GM18867 (cell line): ENCODE measurements around the gene TEX48.

ENCODE experiments used
- ATAC-seq: cut with Tn5 transposase; IDR thresholded peaks from one replicate; pipeline ENCODE4 v1.9.1; 2021; ENCODE audit warnings: mild to moderate bottlenecking, moderate library complexity; ENCODE audit not compliant: unreplicated experiment

Gene TEX48

DNA sequence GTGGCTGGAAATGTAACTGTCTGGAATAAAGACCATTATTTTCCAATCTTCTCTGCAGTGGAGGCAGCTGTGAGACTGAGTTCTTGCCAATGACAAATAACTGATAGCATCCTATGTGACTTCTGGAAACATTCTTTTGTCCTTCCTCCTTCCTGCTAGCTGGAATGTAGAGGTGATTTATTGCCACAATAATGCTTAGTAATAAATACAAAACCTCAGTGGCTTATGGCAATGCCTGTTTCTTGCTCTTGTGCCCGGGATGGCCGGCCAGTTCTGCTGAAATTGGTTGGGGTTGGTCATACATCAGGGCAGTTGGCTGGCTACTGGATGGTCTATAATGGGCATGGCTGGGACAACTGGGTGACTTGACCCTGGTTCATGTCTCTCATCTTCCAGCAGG, 12.2 kb upstream of the TEX48 start:
- no peak for ATAC-seq

DNA sequence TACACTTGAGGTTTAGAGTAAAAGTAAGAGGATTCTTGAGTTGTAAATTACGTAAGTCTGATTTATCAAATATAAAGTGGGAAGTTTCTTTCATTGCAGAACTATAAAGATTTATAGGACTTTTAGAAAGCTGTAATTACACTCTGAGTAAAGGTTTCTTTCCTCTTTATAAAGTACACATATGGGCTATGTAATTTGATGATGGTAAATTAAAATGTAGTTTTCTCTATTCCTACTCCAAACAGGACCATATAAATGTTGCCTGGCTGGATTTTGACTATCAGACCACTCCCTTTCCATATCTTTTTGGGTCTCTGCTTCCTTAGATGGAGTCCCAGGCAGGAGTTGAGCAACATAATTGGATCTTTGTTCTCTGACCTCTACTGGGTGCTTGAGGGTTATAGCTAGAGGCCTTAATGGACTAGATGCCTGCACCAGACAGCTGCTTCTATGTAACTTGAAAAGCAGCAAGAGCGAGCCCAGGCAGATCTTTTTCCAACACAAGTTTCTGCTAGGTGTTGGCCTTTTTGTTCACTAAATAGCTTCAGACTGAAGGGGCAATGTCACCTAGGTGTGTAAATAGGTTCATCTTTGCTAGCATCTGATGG, 11.4 kb upstream of the TEX48 start:
- ATAC-seq = no peak

GRCh38 chr9:114691956-114692295, 9.9 kb upstream of the TEX48 start:
- no peak for ATAC-seq

GRCh38 chr9:114691046-114691955, 9.3 kb upstream of the TEX48 start:
- peak; percentile 62 for ATAC-seq

GRCh38 chr9:114690308-114690707, 8.3 kb upstream of the TEX48 start:
- no peak for ATAC-seq

DNA sequence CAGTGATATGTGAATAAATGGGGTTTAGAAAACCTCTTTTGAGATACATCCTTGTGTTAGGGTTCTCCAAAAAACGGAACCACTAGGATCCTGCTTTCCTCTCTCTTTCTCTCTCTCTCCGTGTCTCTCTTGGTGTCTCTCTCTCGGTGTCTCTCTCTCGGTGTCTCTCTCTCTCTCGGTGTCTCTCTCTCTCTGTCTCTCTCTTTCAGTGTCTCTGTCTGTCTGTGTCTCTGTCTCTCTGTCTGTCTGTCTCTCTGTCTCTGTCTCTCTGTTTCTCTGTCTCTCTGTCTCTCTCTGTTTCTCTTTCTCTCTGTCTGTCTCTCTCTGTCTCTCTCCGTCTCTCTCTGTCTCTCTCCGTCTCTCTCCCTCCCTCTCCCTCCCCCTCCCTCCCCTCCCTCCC, 7.8 kb upstream of the TEX48 start:
- no peak for ATAC-seq

DNA sequence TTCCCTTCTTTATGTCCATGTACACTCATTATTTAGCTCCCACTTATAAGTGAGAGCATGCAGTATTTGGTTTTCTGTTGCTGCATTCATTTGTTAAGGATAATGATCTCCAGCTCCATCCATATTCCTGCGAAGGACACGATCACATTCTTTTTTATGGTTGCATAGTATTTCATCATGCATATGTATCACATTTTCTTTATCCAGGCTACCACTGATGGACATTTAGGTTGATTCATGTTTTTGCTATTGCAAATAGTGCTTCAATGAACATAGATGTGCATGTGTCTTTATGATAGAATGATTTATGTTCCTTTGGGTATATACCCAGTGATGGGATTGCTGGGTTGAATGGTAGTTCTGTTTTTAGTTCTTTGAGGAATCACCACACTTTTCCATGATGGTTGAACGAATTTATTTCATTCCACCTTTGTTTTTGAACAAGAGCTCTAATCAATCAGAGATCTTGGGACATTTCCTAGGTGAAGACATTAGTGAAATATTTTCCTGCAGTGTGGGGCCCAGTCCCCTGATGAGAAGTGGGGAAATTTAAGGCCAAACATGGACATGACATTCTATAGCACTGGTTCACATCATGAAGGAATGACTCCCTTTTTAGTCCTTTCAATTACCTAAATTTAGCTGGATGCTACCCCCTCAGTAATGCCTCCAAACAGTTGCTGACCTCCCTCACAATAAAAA, 7.1 kb upstream of the TEX48 start:
- ATAC-seq = no peak

- ATAC-seq = no peak
Observed at GRCh38 chr9:114688379-114688778, 6.4 kb upstream of the TEX48 start.

GRCh38 chr9:114687034-114687433, 5.0 kb upstream of the TEX48 start:
- ATAC-seq = no peak

- no peak for ATAC-seq
Observed at GRCh38 chr9:114685951-114686350, 4.0 kb upstream of the TEX48 start.

DNA sequence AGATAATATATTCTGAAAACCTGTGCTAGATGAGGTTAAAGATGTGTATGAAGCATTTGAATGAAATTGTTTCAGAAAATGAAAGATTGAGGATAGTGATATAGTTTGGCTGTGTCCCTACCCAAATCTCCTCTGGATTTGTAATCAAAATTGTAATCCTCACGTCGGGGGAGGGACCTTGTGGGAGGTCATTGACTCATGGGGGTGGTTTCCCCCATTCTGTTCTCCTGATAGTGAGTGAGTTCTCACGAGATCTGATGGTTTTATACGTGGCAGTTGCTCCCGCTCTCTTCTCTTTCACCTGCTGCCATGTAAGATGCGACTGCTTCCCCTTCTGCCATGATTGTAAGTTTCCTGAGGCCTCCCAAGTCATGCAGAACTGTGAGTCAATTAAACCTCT, 2.0 kb upstream of the TEX48 start:
- no peak for ATAC-seq

DNA sequence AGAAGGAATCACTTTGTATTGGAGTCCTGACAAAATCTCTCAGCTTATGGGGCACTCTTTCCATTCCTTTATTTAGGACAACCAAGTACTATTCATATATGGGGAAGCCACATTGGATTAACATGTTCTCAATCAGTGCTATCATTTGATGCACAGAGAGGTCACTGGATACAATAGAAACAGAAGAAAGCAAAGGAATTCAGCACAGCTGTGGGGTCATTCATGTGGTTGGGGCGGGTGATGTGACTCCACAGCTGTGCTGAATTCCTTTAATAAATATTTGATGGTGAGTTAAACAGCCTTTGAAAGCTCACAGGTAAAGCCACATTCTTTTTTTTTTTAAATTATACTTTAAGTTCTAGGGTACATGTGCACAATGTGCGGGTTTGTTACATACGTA, 854 bp upstream of the TEX48 start:
- no peak for ATAC-seq

DNA sequence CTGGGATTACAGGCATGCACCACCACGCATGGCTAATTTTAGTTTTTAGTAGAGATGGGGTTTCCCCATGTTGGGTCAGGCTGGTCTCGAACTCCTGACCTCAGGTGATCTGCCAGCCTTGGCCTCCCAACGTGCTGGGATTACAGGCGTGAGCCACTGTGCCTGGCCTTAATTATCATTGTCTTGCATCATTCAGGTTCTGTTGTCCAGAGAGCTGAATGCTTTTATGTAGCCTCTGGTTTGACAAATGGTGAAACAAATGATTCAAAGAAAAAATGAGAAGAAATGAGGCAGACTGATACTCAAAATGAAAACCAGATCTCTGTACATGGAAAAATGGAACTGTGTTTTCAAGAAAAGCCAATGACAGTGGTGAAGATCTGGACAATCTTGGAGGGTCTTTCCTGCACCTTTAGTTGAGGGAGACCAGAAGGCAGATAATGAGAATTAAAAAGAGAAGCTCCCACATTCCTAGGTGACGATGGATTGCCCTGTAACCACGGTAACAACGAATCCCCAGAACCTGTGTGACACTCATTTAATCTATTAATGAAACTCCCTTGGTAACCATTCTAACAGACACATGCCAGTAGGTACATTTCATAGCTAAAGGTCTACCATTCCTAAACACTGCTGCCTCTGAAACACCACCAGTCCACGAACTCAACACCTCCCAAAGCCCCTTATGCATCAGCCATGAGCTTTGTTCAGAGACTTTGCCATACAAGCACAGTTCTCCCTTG, 1.6 kb downstream of the TEX48 start:
- ATAC-seq = no peak

DNA sequence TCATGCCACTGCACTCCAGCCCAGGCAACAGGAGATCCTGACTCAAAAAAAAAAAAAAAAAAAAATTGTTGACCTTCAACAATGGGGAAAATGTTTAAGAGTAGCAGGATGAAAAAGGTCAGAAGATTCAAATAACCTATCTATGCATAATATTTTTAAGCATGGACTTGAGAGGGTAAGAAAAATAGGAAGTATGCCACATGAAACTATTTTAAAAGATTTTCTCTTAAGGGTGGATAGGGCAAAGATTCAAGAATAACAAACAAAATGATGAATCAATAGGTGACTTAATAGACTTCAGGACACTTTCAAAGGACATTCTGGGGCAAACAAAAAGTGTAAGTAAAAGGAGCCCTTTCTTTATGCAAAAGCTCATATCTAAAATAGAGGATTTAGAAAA, 3.2 kb downstream of the TEX48 start:
- ATAC-seq = no peak

- ATAC-seq = no peak
Observed at GRCh38 chr9:114678130-114678529, 3.9 kb downstream of the TEX48 start.

GRCh38 chr9:114677418-114677817, 4.6 kb downstream of the TEX48 start:
- no peak for ATAC-seq

DNA sequence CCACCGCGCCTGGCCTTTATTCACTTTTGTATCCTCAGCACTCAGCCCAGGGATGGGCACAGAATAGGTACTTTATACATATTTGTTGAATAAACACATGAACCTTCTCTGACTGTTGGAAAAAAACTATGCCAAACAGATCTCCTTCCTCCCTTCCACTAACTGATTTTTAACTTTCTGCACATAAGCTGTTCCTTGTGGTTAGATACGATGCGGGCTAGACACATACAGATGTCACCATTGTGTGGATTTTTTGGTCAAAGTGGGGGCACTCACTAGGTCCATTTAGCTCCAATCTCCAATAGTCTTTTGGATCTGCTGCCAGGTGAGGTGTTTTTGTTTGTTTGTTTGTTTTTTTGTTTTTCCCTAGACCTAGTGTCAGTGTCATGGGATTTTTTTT, 5.1 kb downstream of the TEX48 start:
- no peak for ATAC-seq

DNA sequence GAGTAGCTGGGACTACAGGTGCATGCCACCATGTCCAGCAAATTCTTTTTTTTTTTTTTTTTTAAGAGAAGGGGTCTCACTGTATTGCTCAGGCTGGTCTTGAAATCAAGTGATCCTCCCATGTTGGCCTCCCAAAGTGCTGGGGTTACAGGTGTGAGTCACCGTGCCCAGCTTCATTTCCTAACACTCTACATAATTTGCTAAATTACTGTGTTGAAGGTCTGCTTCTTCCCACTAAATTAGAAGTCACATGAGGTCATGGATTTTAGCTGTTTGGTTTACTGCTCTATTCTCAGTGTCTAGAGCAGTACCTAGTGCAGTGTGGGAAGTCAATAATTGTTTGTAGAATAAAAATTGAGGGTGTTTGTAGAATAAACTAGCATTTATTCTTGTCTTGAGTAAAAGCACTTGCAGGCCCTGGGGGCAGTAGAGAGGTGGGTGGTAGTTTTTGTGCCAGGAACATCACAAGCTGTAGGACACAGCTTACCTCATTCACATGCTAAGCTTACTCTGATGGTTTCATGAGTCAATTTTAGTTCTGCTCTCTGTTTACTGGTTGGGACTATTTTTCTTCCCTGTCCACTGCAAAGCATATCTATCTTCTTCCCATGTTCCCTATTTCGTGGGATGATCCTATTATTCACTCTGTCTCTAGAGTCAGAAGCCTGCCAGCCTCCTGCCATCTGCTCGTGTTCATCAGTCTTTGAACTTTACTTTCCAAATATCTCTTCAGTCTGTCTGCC, 7.0 kb downstream of the TEX48 start:
- ATAC-seq = no peak

- no peak for ATAC-seq
Observed at GRCh38 chr9:114674076-114674797, 7.8 kb downstream of the TEX48 start.

GRCh38 chr9:114671605-114672004, 10.4 kb downstream of the TEX48 start:
- ATAC-seq = no peak
